Spleen (tissue), 7 donors: ENCODE measurements around the gene ACOT11.

Source experiments
- CTCF ChIP-seq, 11 experiments: fragments of 200-600 bp in 7 of 11; fragments of 450-650 bp in 4 of 11; sonication (generic) in 4 of 11; IDR thresholded peaks in 8 of 11; conservative IDR thresholded peaks in 3 of 11; 1 replicate in 7 of 11; 2 replicates in 4 of 11; pipeline versions ENCODE4 v1.4.0 to v1.8.0; 2016 to 2021; ENCODE audit warnings: antibody characterized with exemption in 11 of 11, inconsistent platforms in 4 of 11, mild to moderate bottlenecking in 1 of 11
- POLR2A ChIP-seq, 3 donors: fragments of 450-650 bp; IDR thresholded peaks; one replicate each; pipeline ENCODE4 v1.5.1; 2017; ENCODE audit warnings: antibody characterized with exemption in 3 of 3, mild to moderate bottlenecking in 1 of 3
- donor health status: DM: no; HTN: no; CAD: no; lungs with moderate emphysema.
- donor health status: DM: no; HTN: no; CAD: no.
- donor health status: DM: no; HTN: no; CAD: no.

- no peak for TF ChIP-seq POLR2A (IDR thresholded peaks at IDR 0.05)
- TF ChIP-seq CTCF (IDR thresholded peaks at IDR 0.05 in 8 of 11, conservative IDR thresholded peaks at IDR 0.05 in 3 of 11), result no peak
Observed at GRCh38 chr1:54602554-54602953, 54.5 kb downstream of the ACOT11 start.
